ENCODE data around the gene MAP2K1. TPM values are rescaled to one million over a fixed set of nuclear protein-coding genes. Genes with fewer than 3 reads are reported as not detected.

MAP2K1 gene
- total and polyA plus RNA-seq, 9 of the 15 experiments (the other 6 are each of a cell fraction or from before 2014, with no cell fraction given): 7.5 to 58.3 (median 30.0) TPM

GRCh38 chr15:66386204-66387123, at the start of gene MAP2K1 (continued):
- no peak for TF ChIP-seq HOXB6 (CRISPR knock-in tag; IDR thresholded peaks at IDR 0.05; ENCODE audit: borderline replicate concordance)
- peak; percentile 48; the same call in 1 of the 2 replicates for TF ChIP-seq LCOR (CRISPR knock-in tag; IDR thresholded peaks at IDR 0.05)
- TF ChIP-seq HBP1 (CRISPR knock-in tag; IDR thresholded peaks at IDR 0.05): peak; percentile 31; the same call in 1 of the 2 replicates
- TF ChIP-seq ZNF253 (CRISPR knock-in tag; conservative IDR thresholded peaks at IDR 0.05): no peak
- 0 out of 2 replicates have a peak, but pooled peaks have one; percentile 36 for TF ChIP-seq ZBTB33 (CRISPR knock-in tag; IDR thresholded peaks at IDR 0.05)
- TF ChIP-seq ETS1 (conservative IDR thresholded peaks at IDR 0.05; ENCODE audit: control insufficient read depth, low read depth, low read length): peak; percentile 87
- 0 out of 2 replicates have a peak, but pooled peaks have one; percentile 23 for TF ChIP-seq ZNF316 (IDR thresholded peaks at IDR 0.05)
- TF ChIP-seq ZNF212 (CRISPR knock-in tag; IDR thresholded peaks at IDR 0.05): no peak
- peak; percentile 92 for TF ChIP-seq TAF1 (IDR thresholded peaks at IDR 0.05; ENCODE audit: control insufficient read depth, extremely low read depth, insufficient read depth, low read length, severe bottlenecking)
- no peak for TF ChIP-seq KDM2B (CRISPR knock-in tag; IDR thresholded peaks at IDR 0.05)
- peak; percentile 22 for TF ChIP-seq NFYB (IDR thresholded peaks at IDR 0.05; ENCODE audit: extremely low read depth, insufficient read length)
- peak; percentile 52; the same call in 1 of the 2 replicates for TF ChIP-seq KLF6 (CRISPR knock-in tag; IDR thresholded peaks at IDR 0.05; ENCODE audit: borderline replicate concordance)
- peak; percentile 71 for TF ChIP-seq EGR1 (conservative IDR thresholded peaks at IDR 0.05)
- TF ChIP-seq BRD4 (IDR thresholded peaks at IDR 0.05): no peak
- peak; percentile 40 for TF ChIP-seq CBFA2T2 (conservative IDR thresholded peaks at IDR 0.05)
- peak in 1 of 2 experiments; percentile 70; a peak in 2 of 4 replicates for TF ChIP-seq RCOR1 (IDR thresholded peaks at IDR 0.05; ENCODE audit: borderline replicate concordance in 1 of 2, low read depth in 2 of 2, low read length in 2 of 2)
- peak; percentile 95 for TF ChIP-seq CXXC5 (CRISPR knock-in tag; IDR thresholded peaks at IDR 0.05)
- no peak for TF ChIP-seq ADNP (tag; IDR thresholded peaks at IDR 0.05)
- peak; percentile 99 for TF ChIP-seq TFAP4 (CRISPR knock-in tag; IDR thresholded peaks at IDR 0.05; ENCODE audit: borderline replicate concordance)
- peak; percentile 91 for TF ChIP-seq GABPA (tag; conservative IDR thresholded peaks at IDR 0.05; ENCODE audit: low read depth)
